ENCODE results near the gene NGF.

The NGF gene

GRCh38 chr1:115280064-115280463 lies 58.0 kb downstream of the NGF start:
- no peak for DNase-seq (ENCODE audit: low spot score)

GRCh38 chr1:115278211-115278610 lies 59.8 kb downstream of the NGF start:
- no peak for DNase-seq (ENCODE audit: low spot score)

GRCh38 chr1:115277276-115277675 lies 60.8 kb downstream of the NGF start:
- DNase-seq (ENCODE audit: low spot score), result no peak

GRCh38 chr1:115275216-115275615 lies 62.8 kb downstream of the NGF start:
- no peak for DNase-seq (ENCODE audit: low spot score)

GRCh38 chr1:115274467-115274866 lies 63.6 kb downstream of the NGF start:
- DNase-seq (ENCODE audit: low spot score), result no peak

- no peak for DNase-seq (ENCODE audit: low spot score)
Measured at GRCh38 chr1:115266729-115267421, 71.2 kb downstream of the NGF start.

- no peak for DNase-seq (ENCODE audit: low spot score)
Measured at GRCh38 chr1:115265099-115265498, 73.0 kb downstream of the NGF start.

- no peak for DNase-seq (ENCODE audit: low spot score)
Measured at GRCh38 chr1:115262886-115263285, 75.2 kb downstream of the NGF start.

- DNase-seq (ENCODE audit: low spot score), result no peak
Measured at GRCh38 chr1:115261496-115261895, 76.6 kb downstream of the NGF start.

- DNase-seq (ENCODE audit: low spot score), result no peak
Measured at GRCh38 chr1:115258302-115258866, 79.7 kb downstream of the NGF start.

GRCh38 chr1:115257591-115257990 lies 80.5 kb downstream of the NGF start:
- DNase-seq (ENCODE audit: low spot score), result no peak

- no peak for DNase-seq (ENCODE audit: low spot score)
Measured at GRCh38 chr1:115255154-115255553, 82.9 kb downstream of the NGF start.

GRCh38 chr1:115252585-115252984 lies 85.5 kb downstream of the NGF start:
- no peak for DNase-seq (ENCODE audit: low spot score)

GRCh38 chr1:115251856-115252255 lies 86.2 kb downstream of the NGF start:
- no peak for DNase-seq (ENCODE audit: low spot score)

GRCh38 chr1:115251340-115251748 lies 86.7 kb downstream of the NGF start:
- no peak for DNase-seq (ENCODE audit: low spot score)

- DNase-seq (ENCODE audit: low spot score), result no peak
Measured at GRCh38 chr1:115246526-115246925, 91.5 kb downstream of the NGF start.

- no peak for DNase-seq (ENCODE audit: low spot score)
Measured at GRCh38 chr1:115245227-115245626, 92.8 kb downstream of the NGF start.

- no peak for DNase-seq (ENCODE audit: low spot score)
Measured at GRCh38 chr1:115242543-115242942, 95.5 kb downstream of the NGF start.

- no peak for DNase-seq (ENCODE audit: low spot score)
Measured at GRCh38 chr1:115241309-115241708, 96.7 kb downstream of the NGF start.

GRCh38 chr1:115240297-115240696 lies 97.8 kb downstream of the NGF start:
- DNase-seq (ENCODE audit: low spot score), result no peak

GRCh38 chr1:115239426-115239825 lies 98.6 kb downstream of the NGF start:
- DNase-seq (ENCODE audit: low spot score), result no peak

- no peak for DNase-seq (ENCODE audit: low spot score)
Measured at GRCh38 chr1:115239148-115239422, 99.0 kb downstream of the NGF start.

- DNase-seq (ENCODE audit: low spot score), result no peak
Measured at GRCh38 chr1:115238336-115239147, 99.5 kb downstream of the NGF start.

GRCh38 chr1:115237507-115237906 lies 100.5 kb downstream of the NGF start:
- no peak for DNase-seq (ENCODE audit: low spot score)
